DMS53 (cell line): ENCODE results near the gene KCNMA1.

Experiments used
- DNase-seq: peaks from one replicate; lab custom pipeline; 2025; lab: John Stamatoyannopoulos, UW

KCNMA1 gene

DNA sequence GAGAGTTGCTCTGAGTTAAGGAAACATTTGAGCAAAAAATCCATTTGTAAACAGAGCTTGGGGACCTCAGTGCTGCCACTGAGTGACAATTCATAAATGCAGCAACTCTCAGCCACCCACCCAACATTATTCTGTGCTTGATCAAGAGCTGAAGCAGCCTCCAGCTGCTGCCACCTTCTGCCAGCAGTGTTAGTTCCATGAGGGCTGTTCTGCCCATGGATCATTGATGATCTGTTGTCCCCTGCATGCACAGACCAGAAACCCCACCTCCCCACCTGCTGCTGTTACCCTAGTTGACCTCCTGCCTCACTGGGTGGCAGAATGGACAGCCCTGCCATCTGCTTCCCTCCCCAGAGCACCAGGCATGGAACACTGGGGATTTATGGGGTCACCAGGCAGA, 305.4 kb downstream of the KCNMA1 start:
- peak; percentile 74 for DNase-seq

GRCh38 chr10:77328272-77328816, 309.3 kb downstream of the KCNMA1 start:
- peak; percentile 52 for DNase-seq

DNA sequence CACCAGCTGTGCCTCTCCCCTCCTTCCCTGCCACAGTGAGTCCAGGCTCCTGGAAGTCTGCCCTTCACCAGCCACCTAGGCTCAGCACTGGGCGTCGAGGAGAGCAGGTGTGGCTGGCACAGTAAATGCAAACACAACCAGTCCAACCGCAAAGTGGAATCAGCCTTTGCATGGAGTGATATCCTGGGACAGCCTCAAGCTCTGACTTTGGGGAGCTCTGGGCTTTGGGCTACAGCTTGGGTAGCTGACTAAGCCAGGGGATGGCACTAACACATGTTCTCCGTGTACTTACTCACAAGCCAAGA, 312.4 kb downstream of the KCNMA1 start:
- DNase-seq = peak; percentile 87

DNA sequence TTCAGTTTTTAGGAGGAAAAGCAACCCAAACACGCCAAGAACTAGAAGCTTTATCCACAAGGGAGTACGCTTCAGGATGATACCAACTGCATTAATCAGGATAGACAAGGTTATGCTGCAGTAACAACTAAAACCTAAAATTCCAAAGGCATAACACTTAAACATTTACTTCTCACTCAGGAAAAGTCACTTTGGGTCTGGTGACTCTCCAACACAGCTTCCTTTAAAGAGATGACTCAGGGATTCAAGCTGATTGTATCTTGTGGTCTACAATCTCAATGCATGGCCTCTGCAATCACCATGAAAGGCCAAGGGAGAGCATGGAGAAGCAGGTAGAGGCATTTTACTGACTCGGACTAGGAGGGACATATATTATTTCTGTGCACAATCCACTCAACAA, 315.8 kb downstream of the KCNMA1 start:
- no peak for DNase-seq

DNA sequence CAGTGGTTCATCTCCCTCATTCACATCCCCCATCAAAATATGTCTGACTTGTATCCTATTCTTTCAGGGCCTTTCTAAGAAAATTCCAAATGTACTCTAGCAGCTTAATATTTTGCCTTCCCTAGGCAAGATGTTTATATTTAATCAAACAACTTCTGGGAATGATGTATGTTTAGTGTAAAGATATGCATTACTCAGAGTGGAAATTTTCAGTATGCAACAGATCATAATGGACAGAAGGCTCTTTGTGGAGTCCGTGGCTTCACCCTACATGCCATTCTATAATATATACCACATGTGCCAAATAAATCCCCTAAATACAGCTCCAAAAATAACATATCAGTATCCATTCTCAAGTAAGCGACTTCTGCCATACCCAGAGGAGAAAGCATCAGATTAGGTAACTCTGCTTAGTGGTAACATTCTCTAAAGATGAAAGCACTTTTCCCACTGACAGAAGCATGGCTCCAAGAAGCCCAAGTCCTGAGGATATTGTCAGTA, 316.6 kb downstream of the KCNMA1 start:
- no peak for DNase-seq

GRCh38 chr10:77319557-77319956, 318.1 kb downstream of the KCNMA1 start:
- no peak for DNase-seq

DNA sequence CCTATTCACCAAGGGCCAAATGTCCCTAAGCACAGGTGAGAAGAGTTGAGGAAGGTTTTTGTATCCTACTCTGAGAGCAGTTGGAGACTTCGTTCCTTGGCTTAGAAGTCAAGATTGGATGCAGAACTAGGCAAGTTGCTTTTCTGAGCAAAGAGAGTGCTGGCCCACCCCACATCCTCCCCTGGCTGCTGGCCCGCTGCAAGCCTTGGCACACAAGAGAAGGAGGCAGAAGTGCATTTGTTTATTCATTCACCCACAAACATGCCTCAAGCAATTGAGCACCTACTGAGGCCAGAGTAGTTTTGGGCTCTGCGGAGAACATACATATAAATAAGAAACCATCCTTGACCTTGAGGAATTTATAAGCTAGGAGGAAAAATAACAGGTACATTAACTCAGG, 318.9 kb downstream of the KCNMA1 start:
- no peak for DNase-seq

- no peak for DNase-seq
Observed at GRCh38 chr10:77317221-77317620, 320.4 kb downstream of the KCNMA1 start.

GRCh38 chr10:77315496-77316129, 322.0 kb downstream of the KCNMA1 start:
- no peak for DNase-seq

GRCh38 chr10:77313066-77313750, 324.4 kb downstream of the KCNMA1 start:
- DNase-seq = no peak

DNA sequence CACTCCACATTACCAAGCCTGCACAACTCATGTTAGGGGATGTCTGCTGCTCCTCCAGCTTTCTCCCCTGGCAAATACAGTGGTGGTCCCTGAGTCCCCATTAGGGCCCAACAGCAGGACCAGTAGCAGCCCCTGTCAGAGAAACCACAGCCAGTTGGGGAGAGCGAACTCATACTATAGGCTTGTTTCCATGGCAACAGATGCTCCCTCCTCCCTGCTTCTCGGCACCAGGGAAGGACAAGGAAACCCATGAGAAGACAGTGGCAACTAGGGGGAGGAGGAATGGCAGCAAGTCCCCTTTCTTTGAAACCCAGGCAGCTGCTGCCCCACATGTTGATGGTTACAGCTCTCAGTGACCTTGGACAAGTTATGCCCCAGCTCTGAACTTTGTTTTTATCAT, 326.4 kb downstream of the KCNMA1 start:
- DNase-seq = no peak

- DNase-seq = no peak
Observed at GRCh38 chr10:77310288-77310840, 327.2 kb downstream of the KCNMA1 start.

- no peak for DNase-seq
Observed at GRCh38 chr10:77309509-77309908, 328.1 kb downstream of the KCNMA1 start.

DNA sequence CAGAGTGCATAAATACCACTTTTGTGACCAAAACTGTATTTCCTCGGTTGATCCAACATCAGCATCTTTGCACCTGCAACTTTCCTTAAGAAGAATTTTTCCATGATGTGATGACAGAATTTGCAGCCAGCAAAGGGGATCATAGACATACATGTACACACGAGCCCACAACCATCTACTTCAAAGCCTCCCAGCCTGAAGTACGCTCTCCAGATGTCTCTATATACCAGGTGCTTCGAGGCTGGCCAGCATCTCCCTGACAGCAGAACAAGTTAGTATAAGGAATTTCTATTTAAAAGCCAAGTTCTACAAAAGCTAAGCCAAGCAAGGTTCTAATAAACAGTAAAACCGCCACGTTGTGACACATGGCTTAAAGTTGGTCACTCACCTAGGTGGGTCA, 328.5 kb downstream of the KCNMA1 start:
- no peak for DNase-seq

GRCh38 chr10:77308084-77308732, 329.4 kb downstream of the KCNMA1 start:
- DNase-seq = no peak

DNA sequence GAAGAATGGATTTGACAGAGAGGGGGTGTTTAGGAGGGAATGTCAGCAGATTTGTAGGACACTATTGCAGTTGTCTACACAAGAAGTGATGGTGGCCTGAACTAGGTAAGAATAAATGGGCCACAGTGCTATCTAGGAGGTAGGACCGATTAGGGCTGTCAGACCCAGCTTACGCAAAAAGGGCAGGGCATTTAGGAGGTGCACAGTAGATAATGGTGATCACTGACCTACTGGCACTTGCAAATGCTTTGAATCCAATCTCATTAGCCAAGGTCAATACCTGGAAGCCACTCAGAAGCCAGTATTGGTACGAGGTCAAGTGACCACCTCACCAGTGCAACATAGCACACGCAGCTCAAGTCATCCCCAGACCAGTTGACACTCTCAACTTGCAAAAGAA, 330.9 kb downstream of the KCNMA1 start:
- DNase-seq = no peak

DNA sequence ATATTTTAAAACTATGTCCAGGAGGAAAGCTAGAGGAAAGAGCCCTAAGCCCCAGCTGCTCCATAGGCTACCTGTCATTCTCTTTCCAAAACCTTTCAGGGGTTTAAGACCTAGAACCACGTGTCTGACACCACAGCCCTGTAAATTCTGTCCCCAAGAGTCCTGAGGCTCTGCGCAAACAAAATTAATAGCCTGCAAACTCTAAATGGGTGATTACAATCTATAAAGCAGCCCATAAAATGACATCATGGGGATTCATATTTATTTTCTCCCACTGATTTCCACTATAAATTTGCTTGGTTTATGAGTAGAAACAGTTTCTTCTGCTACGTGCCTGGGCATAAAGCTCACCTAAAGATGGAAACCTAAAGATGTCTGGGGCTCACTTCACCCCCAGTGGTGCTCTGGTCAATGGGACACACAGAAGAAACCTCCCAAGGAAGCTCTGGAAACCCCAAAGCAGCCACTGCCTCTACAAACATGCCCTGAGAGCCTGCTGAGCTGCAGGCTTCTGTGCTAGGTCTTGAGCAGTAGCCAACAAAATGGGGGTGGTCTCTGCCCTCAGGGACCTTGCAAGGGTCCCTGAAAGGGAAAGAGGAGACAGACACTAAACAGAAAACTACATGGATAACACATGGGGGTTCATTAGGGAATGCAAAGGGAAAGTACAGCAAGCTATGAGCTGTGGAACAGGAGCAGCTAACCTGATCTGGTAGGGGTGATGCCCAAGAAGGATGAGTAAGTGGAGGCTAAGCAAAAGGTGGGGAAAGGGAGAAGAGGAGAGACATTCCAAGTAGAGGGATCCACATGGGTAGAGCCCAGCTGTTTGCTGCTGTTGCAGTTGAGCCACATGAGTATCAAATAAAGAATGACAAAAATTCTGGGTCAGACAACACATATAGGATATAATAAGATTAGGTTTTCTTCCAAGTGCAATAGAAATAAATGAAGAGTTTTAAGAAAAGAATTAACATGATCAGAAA, 331.7 kb downstream of the KCNMA1 start:
- no peak for DNase-seq

DNA sequence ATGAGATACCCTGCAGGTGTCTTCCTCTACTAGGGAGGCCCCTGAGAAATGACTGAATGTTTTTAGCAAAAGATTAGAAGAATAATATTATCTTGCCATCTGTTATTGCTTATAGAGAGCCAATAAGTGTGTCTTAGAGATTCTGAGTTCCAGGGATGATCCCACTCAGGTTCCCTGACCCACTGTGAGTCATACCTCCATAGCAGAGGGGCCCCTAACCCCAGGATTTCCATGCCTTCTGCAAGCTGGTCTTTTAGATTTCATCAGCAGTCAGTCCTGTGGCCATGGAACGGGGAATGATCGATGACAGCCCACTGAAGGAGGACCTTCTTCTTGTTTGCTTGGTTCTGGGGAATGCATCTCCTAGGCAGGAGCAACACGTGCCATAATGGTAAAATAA, 333.4 kb downstream of the KCNMA1 start:
- DNase-seq = no peak

GRCh38 chr10:77301305-77301730, 336.3 kb downstream of the KCNMA1 start:
- no peak for DNase-seq

DNA sequence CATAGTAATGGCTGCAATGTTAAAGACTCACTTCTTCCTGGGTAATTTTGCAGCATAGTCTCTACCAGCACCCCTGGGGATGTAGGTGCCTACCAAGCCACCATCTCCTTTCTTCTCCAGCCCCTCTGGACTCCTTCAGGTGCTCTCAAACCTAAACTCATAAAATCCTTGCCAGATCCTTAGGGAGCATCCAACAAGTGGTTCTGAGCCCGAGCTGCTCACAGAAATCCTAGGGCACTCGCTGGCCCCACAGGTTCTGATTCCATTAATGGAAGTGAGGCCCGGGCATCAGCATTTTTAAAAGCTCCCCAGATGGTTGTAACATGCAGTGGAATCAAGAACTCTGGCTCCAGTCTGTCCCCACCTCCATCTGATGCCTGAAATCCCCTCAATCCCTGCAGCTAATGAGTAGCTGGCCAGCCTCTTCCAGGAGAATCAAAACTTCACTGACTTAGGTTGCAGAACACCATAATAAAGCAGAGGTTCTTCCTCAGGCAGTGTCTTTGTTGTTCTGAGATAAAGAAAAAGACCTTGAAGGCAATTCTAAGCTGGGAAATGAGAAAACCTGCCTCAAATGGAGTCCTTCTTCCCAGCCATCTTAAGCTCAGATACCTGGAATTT, 336.8 kb downstream of the KCNMA1 start:
- no peak for DNase-seq

GRCh38 chr10:77299320-77299719, 338.3 kb downstream of the KCNMA1 start:
- DNase-seq = no peak
